Raji (cell line): ENCODE measurements around the gene PGLYRP4.

Experiments used
- POLR2A ChIP-seq: IDR thresholded peaks from 2 replicates; pipeline ENCODE4 v1.6.1; 2011; ENCODE audit warnings: low read depth, low read length, control low read depth; ENCODE audit not compliant: insufficient read depth

PGLYRP4 gene

DNA sequence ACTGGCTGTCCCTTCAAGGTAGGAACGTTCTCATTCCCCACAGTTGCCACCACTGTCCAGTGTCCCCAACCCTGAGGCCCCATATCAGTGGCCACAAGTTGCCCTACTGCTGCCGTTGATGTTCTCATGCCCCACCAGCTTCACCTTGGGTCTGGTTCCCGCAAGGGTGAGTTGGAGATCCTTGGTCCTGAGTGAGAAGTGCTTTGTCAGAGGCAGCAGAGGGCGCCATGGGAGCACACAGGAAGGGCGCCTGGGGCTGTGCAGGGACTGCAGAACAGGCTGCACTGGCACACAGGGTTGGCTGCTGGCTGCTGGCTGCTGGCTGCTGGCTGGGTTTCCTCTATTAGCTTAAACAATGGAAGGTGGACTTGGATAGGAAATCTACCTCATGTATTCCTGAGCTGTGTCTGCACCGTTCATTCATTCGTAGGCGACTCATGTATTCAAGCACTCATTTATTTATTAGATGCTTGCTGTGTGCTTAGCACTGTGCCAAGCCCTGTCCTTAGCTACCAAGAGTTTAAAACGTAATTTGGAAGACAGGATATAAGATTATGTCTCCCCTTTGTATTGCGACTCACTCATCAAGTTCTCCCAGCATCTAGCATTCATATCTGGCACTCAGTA lies 6.9 kb upstream of the PGLYRP4 start:
- TF ChIP-seq POLR2A = no peak

DNA sequence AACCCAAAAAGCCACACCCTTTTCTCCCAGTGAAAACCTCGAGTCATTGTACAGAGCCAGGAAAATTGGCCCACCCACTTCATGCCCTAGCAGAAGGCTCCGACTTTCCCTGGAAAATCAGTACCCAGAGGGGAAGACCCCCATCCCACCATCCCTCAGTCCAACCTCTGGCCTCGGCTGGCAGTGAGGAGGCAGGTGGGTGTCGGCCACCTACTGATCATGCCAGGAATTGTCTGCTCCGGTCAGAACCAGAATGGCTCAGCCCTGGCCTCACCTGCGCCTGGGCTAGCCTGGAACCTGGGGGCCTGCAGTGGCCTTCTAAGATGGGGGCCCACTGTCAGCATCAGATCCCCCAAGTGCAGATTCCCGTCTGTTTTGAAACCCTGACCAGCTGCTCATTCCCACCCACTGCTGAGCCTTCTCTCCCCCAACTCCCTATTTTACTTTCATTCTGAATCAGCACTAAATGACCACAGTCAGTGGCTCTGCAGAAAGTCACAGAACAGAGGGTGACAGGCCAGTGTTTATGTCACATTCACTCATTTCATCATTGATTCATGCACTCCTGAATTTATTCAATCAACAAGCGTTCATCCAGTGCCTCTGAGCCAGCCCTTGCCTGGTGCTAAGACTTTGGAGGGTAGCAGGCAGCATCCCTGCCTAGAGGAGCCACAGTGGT lies 6.0 kb upstream of the PGLYRP4 start:
- no peak for TF ChIP-seq POLR2A

DNA sequence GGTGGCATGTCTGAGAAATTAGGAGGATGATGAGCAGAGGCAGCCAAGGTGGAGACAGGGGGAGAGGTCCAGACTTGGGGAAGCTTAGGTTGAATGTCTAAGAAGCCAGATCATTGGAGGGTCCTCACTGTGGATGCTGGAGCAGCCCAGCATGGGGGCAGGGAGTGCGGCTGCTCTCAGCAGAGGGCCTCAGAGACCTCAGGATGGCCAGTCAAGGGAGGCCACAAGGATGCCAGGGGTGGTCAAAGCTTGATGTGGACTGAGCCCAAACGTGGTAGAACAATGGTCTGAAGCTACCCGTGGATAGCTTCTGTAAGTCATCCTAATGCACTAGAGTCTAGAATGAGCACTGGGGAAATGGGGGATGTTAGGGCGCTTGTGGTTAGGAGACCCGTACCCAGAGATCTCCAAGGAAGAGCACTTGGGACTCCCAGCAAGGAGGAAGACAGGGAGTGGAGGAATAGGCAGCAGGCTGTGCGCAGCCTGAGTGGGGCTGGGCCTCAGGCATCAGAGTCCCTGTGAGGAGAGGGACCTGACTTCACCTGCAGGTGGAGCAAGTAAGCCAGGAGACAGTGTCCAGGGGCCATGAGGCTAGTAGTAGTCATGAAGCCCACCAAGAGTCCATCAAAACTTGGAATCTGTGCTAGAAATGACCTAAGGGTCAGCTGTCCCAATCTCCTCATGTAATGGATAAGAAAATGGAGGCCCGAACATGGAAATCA lies 4.7 kb upstream of the PGLYRP4 start:
- no peak for TF ChIP-seq POLR2A

DNA sequence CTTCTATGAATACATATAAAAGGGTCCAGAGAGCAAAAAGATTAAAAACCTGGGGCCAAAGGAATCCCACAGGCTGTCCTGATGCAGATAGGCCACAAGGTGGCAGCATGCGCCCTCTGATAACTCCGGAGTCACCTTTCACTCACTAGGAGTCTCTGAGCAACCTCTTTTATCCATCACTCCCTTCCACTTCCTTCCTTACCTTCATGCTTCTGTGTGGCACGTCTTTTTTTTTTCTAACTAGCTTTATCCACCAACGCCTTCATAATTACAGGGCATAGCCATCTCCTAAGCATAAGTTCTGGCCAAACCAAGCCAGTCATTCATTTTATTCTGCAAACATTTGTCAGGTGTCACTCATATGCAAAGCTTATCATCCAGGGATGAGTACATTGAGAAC lies 3.9 kb upstream of the PGLYRP4 start:
- no peak for TF ChIP-seq POLR2A

DNA sequence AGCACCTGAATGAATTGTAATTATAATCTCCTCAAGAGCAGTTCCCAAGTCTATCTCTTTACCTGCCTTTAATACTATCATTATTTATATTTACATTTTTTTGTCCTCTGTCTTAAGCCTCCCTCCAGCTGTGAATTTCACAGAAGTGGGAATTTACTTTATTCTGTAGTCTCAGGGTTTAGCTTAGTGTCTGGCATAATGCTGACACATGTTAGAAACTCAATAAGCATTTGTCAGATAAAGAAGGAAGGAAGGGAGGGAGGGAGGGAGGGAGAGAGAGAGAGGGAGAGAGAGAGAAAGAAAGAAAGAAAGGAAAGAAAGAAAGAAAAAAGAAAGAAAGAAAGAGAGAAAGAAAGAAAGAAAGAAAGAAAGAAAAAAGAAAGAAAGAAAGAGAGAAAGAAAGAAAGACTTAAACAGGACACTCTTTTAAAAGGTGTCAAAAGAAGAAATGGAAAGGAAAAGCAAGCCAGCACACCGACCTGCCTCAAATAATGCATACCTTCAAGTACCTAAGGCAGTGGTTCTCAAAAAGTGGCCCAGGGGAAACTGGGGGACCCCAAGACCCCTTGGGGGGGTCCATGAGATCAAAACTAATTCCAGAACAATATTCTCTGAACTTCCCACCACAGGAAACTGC lies 1.8 kb upstream of the PGLYRP4 start:
- TF ChIP-seq POLR2A = no peak

DNA sequence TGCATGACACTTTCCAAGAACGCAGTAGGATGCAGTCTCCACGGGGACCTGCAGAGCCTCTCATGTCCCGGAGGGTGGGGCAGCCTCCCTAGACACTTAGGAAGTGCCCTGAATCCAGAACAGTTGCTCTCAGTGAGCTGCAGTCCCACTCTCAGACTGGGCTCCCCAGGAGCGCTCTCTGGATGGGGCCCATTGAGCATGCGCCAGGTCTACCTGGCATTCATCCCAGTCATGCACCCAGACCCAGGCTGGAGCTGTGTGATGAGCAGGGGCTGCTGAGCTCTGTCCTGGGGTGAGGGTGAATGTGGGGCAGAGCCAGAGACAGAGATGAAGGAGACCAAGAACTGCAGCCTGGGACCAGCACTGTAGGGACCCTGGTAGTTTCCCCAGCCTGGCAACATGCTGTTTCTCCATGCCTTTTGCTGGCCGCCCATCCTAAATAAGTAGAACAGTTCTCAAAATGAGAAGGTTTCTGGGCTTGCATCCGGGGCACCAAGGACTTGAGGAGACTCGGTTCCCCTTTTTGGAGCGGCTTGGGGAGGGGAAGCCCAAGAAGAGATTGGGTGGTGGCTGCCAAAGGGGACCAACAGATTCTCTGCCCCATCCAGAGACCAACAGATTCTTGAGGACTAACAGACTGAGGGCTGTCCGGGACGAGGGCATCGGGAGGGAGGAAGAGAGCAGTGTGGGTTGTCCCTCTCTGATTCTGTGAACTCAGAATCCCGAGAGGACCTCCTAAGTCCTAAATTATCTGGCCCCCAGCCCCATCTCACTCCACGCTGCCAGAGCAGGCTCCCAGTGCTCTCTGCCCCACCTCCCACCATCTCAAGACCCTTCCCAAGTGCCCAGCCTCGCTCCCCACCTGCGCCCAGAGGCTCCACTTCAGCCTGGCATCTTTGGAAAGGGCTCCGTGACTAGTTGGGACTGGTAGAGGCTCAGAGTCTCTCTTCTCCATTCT lies 1.0 kb upstream of the PGLYRP4 start:
- TF ChIP-seq POLR2A = no peak

DNA sequence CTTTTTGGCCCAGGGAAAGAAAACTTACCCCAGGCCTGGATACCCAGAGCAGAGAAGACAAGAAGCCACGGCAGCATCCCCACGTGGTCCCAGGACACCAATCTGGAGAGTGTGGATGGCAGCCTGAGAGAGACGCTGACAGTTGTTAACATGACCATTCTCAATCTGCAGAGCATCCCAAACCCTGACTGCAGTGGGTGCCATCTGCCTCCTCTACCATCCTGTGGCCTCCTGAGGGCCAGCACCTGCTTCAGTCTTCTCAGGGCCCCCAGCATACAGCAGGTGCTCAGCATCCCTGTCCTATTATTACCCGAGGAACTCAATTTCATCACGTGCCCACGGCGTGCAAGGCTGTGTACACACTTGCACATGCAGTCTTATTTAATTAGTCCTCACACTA lies 785 bp downstream of the PGLYRP4 start:
- no peak for TF ChIP-seq POLR2A

DNA sequence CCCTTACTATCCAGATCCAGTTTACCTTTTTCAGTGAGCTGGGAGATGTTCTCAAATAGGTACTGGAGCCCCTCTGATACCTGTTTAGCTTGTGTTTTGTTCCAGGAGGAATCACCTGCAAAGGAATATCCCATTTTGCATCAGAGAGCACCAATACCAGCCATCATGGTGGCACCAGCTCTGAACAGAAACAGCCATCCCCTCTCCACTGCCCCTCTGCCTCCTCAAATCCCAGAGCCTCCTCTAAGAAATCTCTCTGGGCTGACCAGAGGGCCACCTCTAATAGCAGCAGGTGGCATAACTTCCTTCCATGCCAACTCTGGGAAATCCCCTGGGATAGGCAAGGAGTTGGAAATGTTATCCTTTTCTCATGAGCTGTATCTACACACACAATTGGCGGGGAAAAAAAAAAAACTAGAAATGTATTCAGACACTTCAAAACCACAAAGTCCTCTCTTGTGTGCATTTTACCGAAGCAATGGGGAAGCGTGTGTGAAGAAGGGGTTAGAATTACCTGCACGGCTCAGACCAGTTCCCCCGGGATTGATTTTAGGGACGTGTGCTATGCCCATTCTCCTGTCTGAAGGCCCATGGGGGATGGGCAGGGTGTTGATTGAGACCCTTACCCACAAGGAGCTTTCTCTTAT lies 2.4 kb downstream of the PGLYRP4 start:
- no peak for TF ChIP-seq POLR2A

DNA sequence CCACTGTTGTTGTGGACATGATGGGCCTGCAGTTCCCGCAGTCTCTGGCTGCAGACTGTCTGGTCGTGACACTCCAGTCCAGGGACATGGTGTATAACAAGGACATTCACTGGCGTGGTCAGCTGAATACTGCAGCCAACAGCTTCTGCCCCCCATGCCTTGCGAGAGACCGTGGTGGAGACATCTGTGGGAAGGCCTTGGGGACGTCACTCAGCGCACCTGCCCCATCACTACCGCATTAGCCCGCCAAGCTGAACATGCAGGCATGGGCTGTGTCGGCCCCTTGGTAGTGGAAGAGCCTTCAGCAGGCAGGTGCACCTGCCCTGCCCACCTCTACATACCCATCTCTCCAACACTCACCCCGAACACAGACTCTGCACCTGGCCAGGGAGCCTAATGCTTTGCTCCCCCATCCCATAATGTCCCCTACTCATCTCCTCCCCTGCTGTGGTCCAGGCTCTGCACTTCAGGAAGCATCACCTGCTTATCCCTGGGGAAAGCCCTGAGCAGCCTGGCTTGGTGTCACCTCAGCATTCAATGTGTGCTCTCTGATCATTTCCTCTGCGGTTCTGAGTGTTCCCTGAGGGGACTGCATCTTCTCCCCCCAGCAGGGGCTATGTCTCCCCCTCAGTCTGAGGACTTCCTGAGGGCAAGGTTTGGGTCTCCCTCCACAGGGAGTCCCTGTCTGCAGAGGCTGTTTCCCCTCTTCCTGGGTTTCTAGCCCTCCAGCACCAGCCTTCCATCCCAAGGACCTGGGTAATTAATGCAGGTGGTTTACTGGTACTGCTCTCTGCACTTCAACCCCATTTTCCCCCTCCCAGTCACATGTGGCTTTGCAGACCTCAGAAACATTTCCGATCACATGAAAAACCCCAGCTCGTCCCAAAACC lies 3.2 kb downstream of the PGLYRP4 start:
- TF ChIP-seq POLR2A = no peak

DNA sequence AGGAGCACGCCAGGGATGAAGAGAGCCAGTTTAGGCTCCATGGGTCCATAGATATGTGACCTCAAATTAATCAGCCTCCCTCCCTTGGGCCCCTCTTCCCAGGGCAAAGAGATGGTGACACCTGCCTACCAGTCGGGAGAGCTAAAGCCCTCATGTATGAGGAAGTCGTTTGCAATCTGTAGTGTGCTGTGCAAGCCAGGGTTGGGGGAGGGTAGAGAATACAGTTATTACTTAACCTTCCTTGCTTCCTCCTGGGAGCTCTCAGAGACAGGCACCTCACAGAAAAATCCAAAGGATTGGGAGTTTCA lies 4.0 kb downstream of the PGLYRP4 start:
- TF ChIP-seq POLR2A = no peak

DNA sequence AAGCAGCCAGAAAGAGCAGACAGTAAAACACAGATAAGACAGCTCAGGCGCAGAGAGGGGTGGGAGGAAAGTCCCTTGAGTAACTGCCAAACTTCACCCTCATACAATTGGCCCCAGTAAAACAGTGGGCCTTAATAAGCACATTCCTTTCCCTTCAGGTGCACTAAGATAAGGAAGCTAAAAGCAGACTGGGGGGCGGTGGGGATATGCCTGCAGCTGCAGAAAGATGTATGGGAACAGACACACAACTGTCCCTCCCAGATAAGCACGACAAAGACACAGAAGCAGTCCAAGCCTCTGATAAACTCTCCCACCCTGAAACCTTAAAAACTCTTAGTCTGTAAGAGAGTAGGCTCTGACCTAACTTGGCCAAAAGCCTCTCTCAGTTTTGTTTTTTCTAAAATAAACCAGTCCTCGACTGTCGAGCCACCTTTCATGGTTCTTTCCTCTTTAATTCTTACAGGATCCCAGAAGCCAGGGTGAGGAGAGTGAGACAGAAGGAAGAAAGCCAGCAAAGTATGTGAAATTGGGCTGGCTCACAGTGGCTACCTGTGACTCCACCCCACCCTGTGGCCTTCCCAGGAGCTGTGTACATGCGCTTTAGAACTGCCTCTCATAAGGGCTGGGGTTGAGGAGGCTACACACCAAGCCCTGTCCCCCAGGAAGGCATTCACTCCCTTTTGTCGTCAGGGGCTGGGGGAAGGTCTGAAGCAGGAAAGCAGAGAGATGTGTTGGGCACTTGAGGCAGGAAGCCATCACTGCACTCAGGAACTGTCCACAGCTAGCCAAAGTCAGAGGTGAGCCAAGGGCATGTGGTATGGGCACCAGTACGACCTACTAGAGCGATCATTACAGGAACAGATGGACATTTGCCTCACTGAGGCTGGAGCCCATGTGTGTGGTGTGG lies 4.6 kb downstream of the PGLYRP4 start:
- no peak for TF ChIP-seq POLR2A

DNA sequence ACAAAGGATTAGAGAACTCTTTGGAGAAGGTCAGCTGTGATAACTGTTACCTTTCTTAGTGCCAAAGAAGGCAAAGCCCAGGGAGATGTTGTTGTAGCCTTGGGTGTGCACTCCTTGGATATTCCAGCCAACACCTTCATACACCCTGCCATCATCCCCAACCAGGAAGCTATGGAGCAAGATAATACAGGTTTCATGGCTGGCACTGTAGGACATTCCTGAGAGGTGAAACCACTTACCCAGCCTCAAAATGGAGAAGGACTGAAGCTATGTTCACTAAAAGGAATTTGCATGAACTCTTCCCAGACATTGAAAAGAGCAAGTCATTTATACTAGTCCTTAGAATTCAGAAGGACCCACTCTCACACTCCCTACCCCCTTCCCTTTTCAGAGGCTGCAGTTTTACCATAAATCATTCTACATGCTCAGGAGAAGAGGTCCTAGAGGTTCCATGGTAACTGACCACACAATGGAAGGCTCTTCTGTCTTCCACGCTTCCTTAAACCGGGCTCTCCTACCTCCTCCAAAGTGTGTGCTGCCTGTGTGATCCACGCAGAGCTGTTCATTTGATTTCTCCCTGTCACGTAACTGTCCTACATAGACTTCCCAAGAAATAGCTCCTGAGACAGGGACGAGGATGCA lies 5.5 kb downstream of the PGLYRP4 start:
- no peak for TF ChIP-seq POLR2A
